NOMO-1 treated with dmso at 0.1 percent for 144 hours (cell line): ENCODE results near the gene FBXW4.
A peak's percentile ranks its signal among the peaks of the same experiment; 100 is the strongest.

Source experiments
- DNase-seq: peaks from one replicate; lab custom pipeline; 2025; ENCODE audit not compliant: unreplicated experiment; lab: John Stamatoyannopoulos, UW

The FBXW4 gene

GRCh38 chr10:101587725-101588653 is 107.0 kb downstream of the FBXW4 start, which contains the start of the genes DPCD and POLL:
Gene DPCD (plus strand): TSS chr10:101588321. CDS start chr10:101588337, 16 bp downstream.
Gene POLL (minus strand): TSS chr10:101588257. CDS start chr10:101587360, 897 bp downstream.
- DNase-seq, result peak; percentile 90

GRCh38 chr10:101585841-101586240 is 109.1 kb downstream of the FBXW4 start:
- DNase-seq, result no peak

GRCh38 chr10:101580486-101581399 is 114.2 kb downstream of the FBXW4 start:
- DNase-seq, result no peak

GRCh38 chr10:101579516-101579870 is 115.5 kb downstream of the FBXW4 start:
- DNase-seq, result no peak

- DNase-seq, result no peak
Measured at GRCh38 chr10:101578803-101579515, 116.0 kb downstream of the FBXW4 start.

GRCh38 chr10:101578192-101578591 is 116.8 kb downstream of the FBXW4 start:
- DNase-seq, result no peak

GRCh38 chr10:101577121-101577871 is 117.7 kb downstream of the FBXW4 start:
- DNase-seq, result no peak

GRCh38 chr10:101576211-101576863 is 118.6 kb downstream of the FBXW4 start:
- no peak for DNase-seq

GRCh38 chr10:101575580-101576210 is 119.3 kb downstream of the FBXW4 start:
- no peak for DNase-seq

- DNase-seq, result no peak
Measured at GRCh38 chr10:101575091-101575490, 119.9 kb downstream of the FBXW4 start.

- no peak for DNase-seq
Measured at GRCh38 chr10:101573885-101574753, 120.9 kb downstream of the FBXW4 start.

GRCh38 chr10:101572785-101573184 is 122.2 kb downstream of the FBXW4 start:
- no peak for DNase-seq

GRCh38 chr10:101572126-101572525 is 122.8 kb downstream of the FBXW4 start:
- no peak for DNase-seq

GRCh38 chr10:101571271-101571925 is 123.6 kb downstream of the FBXW4 start:
- DNase-seq, result no peak

- DNase-seq, result peak; percentile 57
Measured at GRCh38 chr10:101570428-101571270, 124.3 kb downstream of the FBXW4 start.

GRCh38 chr10:101569622-101570427 is 125.1 kb downstream of the FBXW4 start:
- DNase-seq, result peak; percentile 70
